ENCODE measurements around the gene MRPS31.

Gene MRPS31

GRCh38 chr13:40770934-40771618 lies at the start of gene MRPS31:
MRPS31 (minus strand) TSS chr13:40771190; CDS start chr13:40771136, 54 bp downstream.
- DNase-seq, result peak; percentile 95

DNA sequence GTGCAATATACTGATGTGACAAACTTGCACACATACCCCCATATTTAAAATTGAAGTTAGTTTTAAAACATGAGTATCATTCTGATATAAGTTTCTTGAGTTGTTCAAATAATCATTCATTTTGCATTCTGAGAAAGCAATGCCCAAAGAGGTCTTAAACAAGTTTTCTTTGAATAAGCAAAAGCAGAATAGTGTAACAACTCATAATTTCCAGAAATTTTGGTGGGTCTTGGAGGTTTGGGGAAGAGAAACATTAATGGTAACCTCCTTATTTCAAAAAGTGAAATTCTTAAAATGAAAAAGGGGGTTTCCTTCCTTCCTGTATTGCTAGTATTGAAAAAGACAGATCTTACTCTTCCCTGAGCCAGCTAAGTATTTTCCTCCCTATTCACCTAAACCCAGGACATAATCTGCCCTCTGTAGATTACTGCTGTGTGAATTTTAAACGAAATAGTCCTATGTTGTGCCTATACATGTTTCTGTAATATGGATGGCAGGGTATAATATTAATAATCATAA lies 48.9 kb upstream of the MRPS31 start:
- no peak for DNase-seq

- DNase-seq, result no peak
These were observed 47.9 kb upstream of the MRPS31 start for GRCh38 chr13:40818926-40819325.

DNA sequence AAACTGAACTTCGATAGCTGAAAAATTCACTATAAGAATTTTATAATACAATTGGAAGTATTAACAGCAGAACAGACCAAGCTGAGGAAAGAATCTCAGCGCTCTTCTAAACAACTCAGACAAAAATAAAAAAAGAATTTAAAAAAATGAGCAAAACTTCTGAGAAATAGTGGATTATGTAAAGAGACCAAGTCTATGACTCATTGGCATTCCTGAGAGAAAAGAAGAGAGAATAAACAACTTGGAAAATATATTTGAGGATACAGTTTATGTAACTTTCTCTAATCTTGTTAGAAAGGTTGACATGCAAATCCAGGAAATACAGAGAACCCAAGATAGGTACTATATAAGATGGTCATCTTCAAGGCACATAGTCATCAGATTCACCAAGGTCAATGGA lies 43.8 kb upstream of the MRPS31 start:
- no peak for DNase-seq

DNA sequence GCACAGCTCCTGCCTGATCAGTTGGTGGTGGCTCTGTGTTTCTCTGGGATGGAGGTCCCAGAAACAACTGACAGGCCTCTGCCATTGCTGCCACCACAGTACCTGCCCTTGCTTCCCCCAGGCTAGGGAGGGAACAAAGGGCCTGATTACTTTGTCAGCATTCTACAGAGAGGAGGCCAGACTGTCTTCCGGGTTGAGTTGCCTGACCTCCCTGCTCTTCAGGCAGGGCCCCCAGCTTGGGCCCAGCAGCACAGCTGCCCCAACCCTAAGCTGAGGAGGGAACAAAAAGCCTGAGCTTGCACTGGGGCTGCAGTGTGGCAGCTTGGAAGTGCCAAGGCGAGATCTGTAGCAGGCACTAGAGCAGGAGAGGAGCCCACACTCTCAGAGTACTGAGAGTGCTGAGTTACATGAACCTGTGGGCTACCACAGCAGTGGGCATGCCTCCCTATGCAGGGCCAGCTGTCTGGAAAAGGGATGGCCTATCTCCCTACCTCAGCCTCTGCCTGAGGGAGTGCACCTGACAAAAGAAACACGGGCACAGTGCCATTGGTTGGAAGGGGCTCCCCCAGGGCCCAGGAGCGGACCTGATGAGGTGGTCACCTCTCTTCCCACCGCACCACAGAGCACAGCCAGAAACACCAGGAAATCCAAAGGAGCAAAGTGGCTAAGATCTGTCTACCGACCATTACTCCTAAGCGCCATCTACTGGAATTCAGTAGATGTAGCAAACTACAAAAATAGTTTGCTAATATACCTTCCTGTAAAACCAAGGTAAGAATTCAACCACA lies 42.9 kb upstream of the MRPS31 start:
- DNase-seq, result no peak

DNA sequence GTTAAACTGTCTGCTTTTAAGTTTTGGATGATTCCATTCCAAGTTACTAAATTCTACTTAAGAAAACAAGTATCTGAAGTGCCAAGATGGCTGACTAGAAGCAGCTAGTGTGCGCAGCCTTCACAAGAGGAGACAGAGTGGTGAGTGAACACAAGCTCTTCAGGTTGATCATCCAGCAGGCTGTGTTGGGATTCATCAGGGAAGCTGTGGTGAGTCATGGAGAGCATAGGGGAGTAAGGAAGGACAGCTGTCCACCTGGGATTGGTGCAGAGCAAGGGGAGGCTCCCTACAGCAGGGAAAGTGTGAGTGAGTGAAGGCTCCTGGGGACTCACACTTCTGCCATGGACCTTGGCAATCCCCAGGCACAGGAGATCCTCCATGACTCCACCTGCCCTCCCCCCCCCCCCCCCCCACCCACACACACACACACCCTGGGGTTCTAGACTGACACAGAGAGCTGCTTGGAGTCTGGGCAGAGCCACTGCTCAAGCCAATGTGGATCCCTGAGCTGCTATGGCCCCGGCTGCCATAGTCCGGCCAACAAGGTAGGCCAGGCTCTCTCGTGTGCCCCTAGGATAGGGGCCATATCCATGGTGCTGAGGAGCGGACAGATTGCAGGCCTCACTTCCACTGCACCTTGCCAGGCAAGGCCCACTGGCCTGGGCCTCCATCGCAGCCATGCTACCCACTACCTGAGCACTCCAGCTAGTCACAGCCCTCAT lies 41.9 kb upstream of the MRPS31 start:
- DNase-seq, result no peak

DNA sequence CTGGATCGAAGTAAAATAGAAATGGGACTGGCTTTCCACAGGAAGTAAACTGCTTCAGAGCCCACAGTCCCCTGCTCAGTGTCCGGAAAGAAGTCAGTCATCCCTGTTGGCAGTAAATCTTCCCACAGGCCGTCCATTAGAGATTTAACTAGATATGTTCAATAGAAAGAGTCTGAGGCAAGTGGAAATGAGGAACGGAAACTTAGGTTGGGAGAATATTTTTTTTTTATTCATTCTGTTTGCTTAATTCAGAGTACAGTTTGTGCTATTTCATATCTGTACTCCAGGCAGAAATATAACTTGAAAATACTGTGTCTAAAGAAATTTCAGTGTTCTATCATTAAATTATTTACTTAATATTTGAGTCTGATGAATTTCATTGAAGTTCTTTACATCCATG lies 41.1 kb upstream of the MRPS31 start:
- DNase-seq, result no peak

- DNase-seq, result no peak
These were observed 38.5 kb upstream of the MRPS31 start for GRCh38 chr13:40809471-40809870.

GRCh38 chr13:40806241-40806640 lies 35.3 kb upstream of the MRPS31 start:
- no peak for DNase-seq

- no peak for DNase-seq
These were observed 32.3 kb upstream of the MRPS31 start for GRCh38 chr13:40803316-40803715.

DNA sequence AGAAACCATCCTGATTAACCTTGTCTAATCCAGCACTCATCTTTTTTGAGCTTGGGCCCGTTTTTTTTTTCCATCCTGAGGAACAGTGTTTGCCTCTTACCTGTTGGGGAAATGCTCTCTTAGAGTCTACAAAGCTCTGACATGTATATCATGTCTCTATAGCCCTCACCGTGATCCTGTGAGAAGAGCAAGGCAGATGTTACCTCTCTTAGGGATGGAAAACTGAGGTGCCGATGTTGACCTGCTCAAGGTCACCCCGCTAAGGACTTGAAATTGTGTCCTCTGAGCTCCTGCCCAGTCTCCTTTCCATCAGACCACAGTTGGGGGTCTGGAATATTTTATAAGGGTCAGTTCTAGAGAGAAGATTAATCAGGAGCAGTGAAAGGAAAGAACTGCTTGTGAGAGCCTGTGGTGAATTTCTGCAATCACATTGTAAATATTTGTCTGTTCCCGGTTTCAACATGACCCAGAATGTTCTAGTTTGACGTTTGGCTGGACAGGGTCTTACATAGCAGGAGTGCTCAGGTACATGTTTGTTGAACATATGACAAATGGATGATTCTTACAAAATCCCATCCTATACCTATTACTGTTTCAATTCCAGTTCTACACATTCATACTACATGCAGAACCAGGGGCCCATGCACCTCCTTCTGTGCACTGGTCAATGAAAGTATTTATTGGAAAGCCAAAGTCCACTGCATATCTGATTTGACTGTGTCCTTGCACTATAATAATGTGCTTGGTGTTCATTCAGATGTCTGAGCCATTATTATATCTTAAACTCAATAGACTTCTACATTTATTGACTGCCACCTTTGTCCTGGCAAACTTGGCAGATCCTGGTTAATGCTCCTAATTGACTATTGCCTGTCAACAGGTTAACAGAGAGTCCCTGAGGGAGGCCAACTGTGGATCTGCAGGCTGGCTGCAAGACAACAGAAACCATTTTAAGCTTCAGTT lies 30.5 kb upstream of the MRPS31 start:
- DNase-seq, result no peak

DNA sequence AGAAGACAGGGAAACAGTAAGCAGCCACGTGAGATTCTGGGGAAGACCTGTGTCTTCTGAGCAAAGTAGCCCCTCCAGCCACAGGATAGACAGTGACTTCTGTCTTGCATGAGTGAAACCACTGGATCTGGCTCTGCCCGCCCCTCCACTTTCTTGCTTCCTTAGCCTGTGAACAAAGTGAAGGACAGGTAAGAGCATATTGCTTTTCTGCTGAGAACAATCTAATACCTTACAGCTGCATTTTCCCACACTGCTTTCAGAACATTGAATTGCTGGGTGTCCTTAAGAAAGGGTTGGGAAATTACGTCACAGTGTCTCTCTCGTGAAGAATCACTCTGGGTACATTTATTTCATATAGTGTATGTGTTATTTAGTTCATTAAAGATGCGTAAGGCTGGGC lies 29.6 kb upstream of the MRPS31 start:
- no peak for DNase-seq

- DNase-seq, result no peak
These were observed 28.5 kb upstream of the MRPS31 start for GRCh38 chr13:40799508-40799907.

DNA sequence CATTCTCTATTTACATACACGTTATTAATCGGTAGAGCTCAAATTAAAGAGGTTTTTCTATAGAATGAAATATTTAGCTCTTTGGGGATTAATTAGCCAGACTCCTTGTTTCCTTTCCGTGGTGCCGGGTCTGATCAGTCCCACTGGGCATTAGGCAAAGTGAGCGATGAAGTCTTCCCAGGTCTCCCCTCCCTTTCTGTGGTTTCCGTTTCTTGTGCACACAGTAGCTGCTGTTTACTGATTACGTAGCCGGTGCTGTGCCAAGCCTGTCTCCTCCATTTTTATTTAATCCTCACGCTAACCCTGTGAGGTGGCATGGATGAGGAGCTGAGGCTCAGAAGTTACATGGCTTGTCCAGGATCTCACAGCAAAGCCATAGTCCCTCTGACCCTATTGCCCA lies 27.4 kb upstream of the MRPS31 start:
- DNase-seq, result peak; percentile 34

- no peak for DNase-seq
These were observed 25.7 kb upstream of the MRPS31 start for GRCh38 chr13:40796649-40797048.

- no peak for DNase-seq
These were observed 23.7 kb upstream of the MRPS31 start for GRCh38 chr13:40794414-40795368.

GRCh38 chr13:40793339-40793738 lies 22.3 kb upstream of the MRPS31 start:
- DNase-seq, result no peak

- DNase-seq, result no peak
These were observed 21.5 kb upstream of the MRPS31 start for GRCh38 chr13:40792284-40793051.

- DNase-seq, result no peak
These were observed 19.2 kb upstream of the MRPS31 start for GRCh38 chr13:40790154-40790616.

Data from CD4-positive, alpha-beta T cell treated with Interleukin-6 for 4 hours (primary cell).